Suprapubic skin (tissue), 4 donors: ENCODE data around the gene HNRNPUL2. TPM values are rescaled to one million over a fixed set of nuclear protein-coding genes. Genes with fewer than 3 reads are reported as not detected.

Experiments
- DNase-seq, 2 donors: peaks; one replicate each; pipeline ENCODE4 v3.0.0-alpha.2; 2019; ENCODE audit warnings: low spot score in 2 of 2
- H3K27ac ChIP-seq: fragments of 200-600 bp; sonication (generic); one replicate; pipeline ENCODE4 v1.5.1; 2019
- H3K27me3 ChIP-seq: fragments of 200-600 bp; sonication (generic); one replicate; pipeline ENCODE4 v1.5.1; 2019
- H3K36me3 ChIP-seq: fragments of 200-600 bp; sonication (generic); one replicate; pipeline ENCODE4 v1.5.1; 2019
- H3K4me1 ChIP-seq: fragments of 200-600 bp; sonication (generic); one replicate; pipeline ENCODE4 v1.5.1; 2019
- H3K4me3 ChIP-seq: fragments of 200-600 bp; sonication (generic); one replicate; pipeline ENCODE4 v1.5.1; 2019; ENCODE audit warnings: mild to moderate bottlenecking
- H3K9me3 ChIP-seq: fragments of 200-600 bp; sonication (generic); one replicate; pipeline ENCODE4 v1.5.1; 2019
- EP300 ChIP-seq: sonication (generic); formaldehyde crosslinking; IDR thresholded peaks from one replicate; pipeline ENCODE4 v1.6.1; 2017; ENCODE audit warnings: antibody characterized with exemption
- POLR2A ChIP-seq, 2 donors: fragments of 450-650 bp; IDR thresholded peaks; one replicate each; pipeline ENCODE4 v1.6.1; 2017; ENCODE audit warnings: antibody characterized with exemption in 2 of 2, mild to moderate bottlenecking in 2 of 2, moderate library complexity in 2 of 2
- POLR2AphosphoS5 ChIP-seq, 3 donors: sonication (generic); formaldehyde crosslinking; IDR thresholded peaks; one replicate each; pipeline ENCODE4 v1.6.1; 2017; ENCODE audit warnings: antibody characterized with exemption in 3 of 3
- WGBS: methylation state at CpG from one replicate; pipeline ENCODE4 v1.1.5; 2018; 5-methylcytosine and 5-hydroxymethylcytosine counted together
- total RNA-seq, 4 donors: library from RNA; depleted of rRNA; stranded (reverse); fragments of >200 nt; gene quantifications; one replicate each; pipeline ENCODE4 v1.1.0, GENCODE V29; 2016
- TF ChIP-seq, protein P1 (sequence below), 2 donors: fragments of 200-600 bp in 1 of 2; fragments of 450-650 bp in 1 of 2; sonication (generic) in 1 of 2; IDR thresholded peaks; one replicate each; pipeline ENCODE4 v1.5.1; 2016 to 2019; ENCODE audit warnings: antibody characterized with exemption in 2 of 2, mild to moderate bottlenecking in 1 of 2, moderate library complexity in 1 of 2

The HNRNPUL2 gene
- total RNA-seq, 4 donors from 2014 or later = 21.1 to 51.5 (median 33.6) TPM

DNA sequence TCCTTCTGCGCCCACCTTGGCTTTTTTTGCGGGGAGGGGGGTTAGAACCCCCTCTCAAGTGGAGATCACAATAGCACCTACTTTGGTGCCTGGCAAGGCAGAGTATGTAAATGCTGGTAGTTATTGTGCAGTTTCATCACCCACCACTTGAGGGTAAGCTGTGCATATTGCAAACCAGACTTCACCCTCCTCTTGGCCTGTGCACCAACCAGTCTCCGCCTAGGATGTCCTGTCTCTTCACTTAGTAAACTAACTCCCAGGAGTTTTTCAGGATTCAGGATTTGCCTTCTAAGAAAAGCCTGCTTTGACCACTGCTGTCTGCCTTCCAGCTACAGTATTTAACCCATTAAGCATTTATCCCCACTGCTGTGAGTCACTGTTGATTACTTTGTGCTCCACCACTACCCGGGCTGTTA, 46.4 kb downstream of the HNRNPUL2 start:
- WGBS = 18% methylated on average over 4 of the region's 4 CpGs
- DNase-seq = no peak
- Histone ChIP-seq H3K36me3 (peaks cover 20% of the 10 kb centered on the region), H3K27me3 (no peaks in the 10 kb centered on the region), H3K27ac (no peak overlapping the region), H3K4me1 (peaks cover 39% of the 10 kb centered on the region), H3K4me3 (no peak overlapping the region), H3K9me3 (no peaks in the 10 kb centered on the region)
- TF ChIP-seq, protein P1, sequence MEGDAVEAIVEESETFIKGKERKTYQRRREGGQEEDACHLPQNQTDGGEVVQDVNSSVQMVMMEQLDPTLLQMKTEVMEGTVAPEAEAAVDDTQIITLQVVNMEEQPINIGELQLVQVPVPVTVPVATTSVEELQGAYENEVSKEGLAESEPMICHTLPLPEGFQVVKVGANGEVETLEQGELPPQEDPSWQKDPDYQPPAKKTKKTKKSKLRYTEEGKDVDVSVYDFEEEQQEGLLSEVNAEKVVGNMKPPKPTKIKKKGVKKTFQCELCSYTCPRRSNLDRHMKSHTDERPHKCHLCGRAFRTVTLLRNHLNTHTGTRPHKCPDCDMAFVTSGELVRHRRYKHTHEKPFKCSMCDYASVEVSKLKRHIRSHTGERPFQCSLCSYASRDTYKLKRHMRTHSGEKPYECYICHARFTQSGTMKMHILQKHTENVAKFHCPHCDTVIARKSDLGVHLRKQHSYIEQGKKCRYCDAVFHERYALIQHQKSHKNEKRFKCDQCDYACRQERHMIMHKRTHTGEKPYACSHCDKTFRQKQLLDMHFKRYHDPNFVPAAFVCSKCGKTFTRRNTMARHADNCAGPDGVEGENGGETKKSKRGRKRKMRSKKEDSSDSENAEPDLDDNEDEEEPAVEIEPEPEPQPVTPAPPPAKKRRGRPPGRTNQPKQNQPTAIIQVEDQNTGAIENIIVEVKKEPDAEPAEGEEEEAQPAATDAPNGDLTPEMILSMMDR (IDR thresholded peaks at IDR 0.05) = peak; percentile 57 to 59
- no peak for TF ChIP-seq EP300

DNA sequence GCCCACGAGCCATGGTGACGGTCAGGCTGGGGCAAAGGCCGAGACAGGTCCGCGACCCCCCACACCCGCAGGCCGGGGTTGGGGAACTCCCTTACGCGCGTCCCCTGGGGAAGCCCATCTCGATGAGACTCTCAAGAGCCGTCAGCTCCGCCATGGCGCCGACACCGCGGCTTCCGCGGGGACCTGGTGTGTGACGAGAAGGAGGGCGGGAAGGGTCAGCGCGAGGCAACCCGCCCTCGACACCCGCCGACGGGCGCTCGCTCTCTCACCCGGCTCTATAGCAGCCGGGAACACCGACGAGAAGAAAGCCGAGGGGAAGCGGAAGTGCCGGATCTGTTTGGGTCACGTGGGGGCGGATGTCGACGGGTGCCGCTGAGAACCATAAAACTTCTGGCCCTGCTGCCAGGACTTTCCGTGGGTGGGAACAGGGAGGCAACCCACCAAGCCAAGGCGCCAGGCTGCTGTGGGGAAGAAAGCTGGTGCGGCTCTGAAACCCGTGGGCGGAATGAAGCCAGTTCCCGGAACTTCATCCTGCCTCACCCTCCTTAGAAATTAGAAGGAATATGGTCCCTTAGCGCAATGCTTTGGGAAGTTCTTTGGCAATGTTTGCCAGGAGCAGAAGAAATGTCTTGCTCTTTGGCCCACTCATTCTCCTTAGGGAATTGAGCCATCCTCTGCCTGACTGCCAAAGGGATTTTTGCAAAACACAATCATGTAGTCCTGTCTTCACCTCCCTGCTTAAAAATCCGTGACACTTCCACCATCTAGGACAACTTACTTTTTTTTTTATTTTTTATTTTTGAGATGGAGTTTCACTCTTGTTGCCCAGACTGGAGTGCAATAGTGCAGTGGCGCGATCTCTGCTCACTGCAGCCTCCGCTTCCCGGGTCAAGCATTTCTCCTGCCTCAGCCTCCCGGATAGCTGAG, 48.2 kb downstream of the HNRNPUL2 start, which contains the start of gene UBXN1:
Gene UBXN1 (minus strand): TSS at position 304 of the 927 bp plus-strand sequence. CDS start 150 bp downstream, at position 154.
- Histone ChIP-seq H3K4me1 (peaks cover 39% of the 10 kb centered on the region), H3K27ac (peak within 1 kb of the TSS; percentile 96), H3K9me3 (no peaks in the 10 kb centered on the region), H3K4me3 (peak within 1 kb of the TSS; percentile 97), H3K36me3 (peaks cover 28% of the 10 kb centered on the region), H3K27me3 (no peaks in the 10 kb centered on the region)
- TF ChIP-seq, protein P1 (IDR thresholded peaks at IDR 0.05) = no peak
- TF ChIP-seq POLR2AphosphoS5 (IDR thresholded peaks at IDR 0.05) (peak in 2 of 3 donors; percentile 88 to 92), POLR2A (IDR thresholded peaks at IDR 0.05) (peak in 1 of 2 donors; percentile 65), EP300 (no peak)
- peak; percentile 97 for DNase-seq
- WGBS = 6% methylated on average over 38 of the region's 55 CpGs

DNA sequence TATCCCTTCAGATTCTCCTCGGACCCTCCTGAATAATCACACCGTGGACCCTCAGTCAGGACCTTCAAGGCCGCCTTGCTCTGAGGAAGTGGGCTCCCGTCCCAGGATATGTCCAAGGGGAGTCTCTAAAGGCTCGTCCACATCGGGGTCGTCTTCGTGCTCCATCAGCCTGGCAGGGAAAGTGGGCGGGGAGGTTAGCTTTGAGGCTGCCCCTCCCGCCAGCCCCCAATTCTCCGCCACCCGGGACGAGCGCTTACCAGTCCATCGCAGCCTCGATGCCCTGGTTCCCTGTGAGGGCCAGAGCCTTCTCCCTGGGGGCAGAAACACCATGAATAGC, 48.9 kb downstream of the HNRNPUL2 start:
- Histone ChIP-seq H3K36me3 (peaks cover 28% of the 10 kb centered on the region), H3K27ac (peak overlapping the region; percentile 96), H3K4me1 (peaks cover 41% of the 10 kb centered on the region), H3K27me3 (no peaks in the 10 kb centered on the region), H3K4me3 (peak overlapping the region; percentile 97), H3K9me3 (no peaks in the 10 kb centered on the region)
- TF ChIP-seq, protein P1 (IDR thresholded peaks at IDR 0.05) = no peak
- TF ChIP-seq EP300 = no peak
- TF ChIP-seq POLR2A (IDR thresholded peaks at IDR 0.05) = no peak
- no peak for TF ChIP-seq POLR2AphosphoS5 (IDR thresholded peaks at IDR 0.05)
- 5% methylated on average over 16 of the region's 16 CpGs for WGBS
- no peak for DNase-seq

DNA sequence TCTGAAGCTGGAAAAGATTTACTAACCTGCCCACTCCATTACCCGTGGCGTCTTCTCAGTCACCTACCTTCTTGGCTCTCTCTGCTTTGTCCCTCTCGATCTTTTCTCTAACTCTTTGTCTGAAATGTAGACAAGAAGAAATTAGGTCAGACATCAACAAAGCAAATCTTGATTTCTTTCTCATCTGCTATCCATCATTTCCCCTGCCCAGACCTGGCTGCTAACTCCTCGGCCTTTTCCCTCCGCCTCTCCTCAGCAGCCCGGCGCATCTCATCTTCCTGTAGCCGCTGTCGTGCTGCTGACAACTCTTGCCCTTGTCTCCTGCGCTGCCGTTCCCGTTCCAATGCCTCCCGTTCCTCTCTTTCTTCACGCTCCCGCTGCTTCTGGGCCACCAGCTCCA, 49.5 kb downstream of the HNRNPUL2 start:
- H3K27ac ChIP-seq = no peak overlapping the region
- no peaks in the 10 kb centered on the region for H3K9me3 ChIP-seq
- peaks cover 48% of the 10 kb centered on the region for H3K4me1 ChIP-seq
- H3K36me3 ChIP-seq = peaks cover 28% of the 10 kb centered on the region
- 79% methylated on average over 15 of the region's 15 CpGs for WGBS
- H3K27me3 ChIP-seq = no peaks in the 10 kb centered on the region
- DNase-seq = no peak
- TF ChIP-seq POLR2A (IDR thresholded peaks at IDR 0.05) (no peak), POLR2AphosphoS5 (IDR thresholded peaks at IDR 0.05) (no peak), EP300 (no peak)
- TF ChIP-seq, protein P1 (IDR thresholded peaks at IDR 0.05) = no peak
- H3K4me3 ChIP-seq = peak overlapping the region; percentile 97

DNA sequence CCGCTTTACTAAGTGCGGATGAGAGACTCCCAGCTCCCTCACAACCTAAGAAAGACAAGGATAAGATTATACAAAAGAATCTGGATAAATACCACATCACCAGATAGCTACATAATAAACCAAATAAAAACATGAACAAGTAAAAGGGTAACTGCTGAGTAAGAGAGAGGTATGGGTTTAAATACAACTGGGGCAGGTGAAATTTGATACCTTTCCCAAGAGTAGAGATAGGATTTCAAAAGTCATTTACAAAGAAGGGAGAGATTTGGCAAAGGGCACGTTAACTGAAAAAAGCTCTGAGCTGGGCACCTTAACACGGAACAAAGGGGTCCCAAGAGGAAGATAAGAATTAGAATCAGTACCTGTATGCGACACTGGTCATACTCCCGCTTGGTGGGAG, 50.1 kb downstream of the HNRNPUL2 start:
- Histone ChIP-seq H3K9me3 (no peaks in the 10 kb centered on the region), H3K36me3 (peaks cover 28% of the 10 kb centered on the region), H3K27me3 (no peaks in the 10 kb centered on the region), H3K4me3 (no peak overlapping the region), H3K4me1 (peaks cover 54% of the 10 kb centered on the region), H3K27ac (no peak overlapping the region)
- DNase-seq = no peak
- no peak for TF ChIP-seq POLR2AphosphoS5 (IDR thresholded peaks at IDR 0.05)
- TF ChIP-seq POLR2A (IDR thresholded peaks at IDR 0.05) = no peak
- no peak for TF ChIP-seq EP300
- TF ChIP-seq, protein P1 (IDR thresholded peaks at IDR 0.05) = no peak
- 72% methylated on average over 6 of the region's 6 CpGs for WGBS
